ENCODE data around the gene PBX4.

PBX4 gene

DNA sequence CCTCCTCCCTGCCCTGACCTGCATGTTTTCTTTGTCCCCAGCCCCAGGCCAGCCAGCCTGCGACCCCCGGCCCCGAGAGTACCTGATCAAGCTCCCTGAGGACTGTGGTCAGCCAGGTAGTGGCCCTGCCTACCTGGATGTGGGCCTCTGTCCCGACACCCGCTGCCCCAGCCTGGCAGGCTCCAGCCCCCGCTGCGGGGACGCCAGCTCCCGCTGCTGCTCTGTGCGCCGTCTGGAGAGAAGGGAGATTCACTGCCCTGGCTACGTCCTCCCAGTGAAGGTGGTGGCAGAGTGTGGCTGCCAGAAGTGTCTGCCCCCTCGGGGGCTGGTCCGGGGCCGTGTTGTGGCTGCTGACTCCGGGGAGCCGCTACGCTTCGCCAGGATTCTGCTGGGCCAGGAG, 74.8 kb downstream of the PBX4 start:
- CTCF ChIA-PET = interaction anchor here (1.2 kb wide), 1 partner anchor 9 kb away, joined by 6 read pairs; no protein-coding TSS in a partner anchor
- no peaks in the 10 kb centered on the region for H3K9me3 ChIP-seq (ENCODE audit: control insufficient read depth, insufficient read depth, low read depth, low read length)
- H3K4me3 ChIP-seq (ENCODE audit: low read depth, low read length) = no peak overlapping the region
- H3K4me1 ChIP-seq (ENCODE audit: control insufficient read depth, insufficient read depth, low read length) = no peaks in the 10 kb centered on the region; the same call in 1 of the 2 replicates
- no peaks in the 10 kb centered on the region for H3K36me3 ChIP-seq (ENCODE audit: control insufficient read depth in 2 of 2, insufficient read depth in 1 of 2, low read length in 2 of 2)
- POLR2A ChIA-PET = no interaction called here
- TF ChIP-seq, protein P1, sequence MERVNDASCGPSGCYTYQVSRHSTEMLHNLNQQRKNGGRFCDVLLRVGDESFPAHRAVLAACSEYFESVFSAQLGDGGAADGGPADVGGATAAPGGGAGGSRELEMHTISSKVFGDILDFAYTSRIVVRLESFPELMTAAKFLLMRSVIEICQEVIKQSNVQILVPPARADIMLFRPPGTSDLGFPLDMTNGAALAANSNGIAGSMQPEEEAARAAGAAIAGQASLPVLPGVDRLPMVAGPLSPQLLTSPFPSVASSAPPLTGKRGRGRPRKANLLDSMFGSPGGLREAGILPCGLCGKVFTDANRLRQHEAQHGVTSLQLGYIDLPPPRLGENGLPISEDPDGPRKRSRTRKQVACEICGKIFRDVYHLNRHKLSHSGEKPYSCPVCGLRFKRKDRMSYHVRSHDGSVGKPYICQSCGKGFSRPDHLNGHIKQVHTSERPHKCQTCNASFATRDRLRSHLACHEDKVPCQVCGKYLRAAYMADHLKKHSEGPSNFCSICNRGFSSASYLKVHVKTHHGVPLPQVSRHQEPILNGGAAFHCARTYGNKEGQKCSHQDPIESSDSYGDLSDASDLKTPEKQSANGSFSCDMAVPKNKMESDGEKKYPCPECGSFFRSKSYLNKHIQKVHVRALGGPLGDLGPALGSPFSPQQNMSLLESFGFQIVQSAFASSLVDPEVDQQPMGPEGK (tag by site-specific recombination; IDR thresholded peaks at IDR 0.05) = no peak
- H3K27ac ChIP-seq (ENCODE audit: extremely low read depth, low read depth, low read length) = no peak overlapping the region

DNA sequence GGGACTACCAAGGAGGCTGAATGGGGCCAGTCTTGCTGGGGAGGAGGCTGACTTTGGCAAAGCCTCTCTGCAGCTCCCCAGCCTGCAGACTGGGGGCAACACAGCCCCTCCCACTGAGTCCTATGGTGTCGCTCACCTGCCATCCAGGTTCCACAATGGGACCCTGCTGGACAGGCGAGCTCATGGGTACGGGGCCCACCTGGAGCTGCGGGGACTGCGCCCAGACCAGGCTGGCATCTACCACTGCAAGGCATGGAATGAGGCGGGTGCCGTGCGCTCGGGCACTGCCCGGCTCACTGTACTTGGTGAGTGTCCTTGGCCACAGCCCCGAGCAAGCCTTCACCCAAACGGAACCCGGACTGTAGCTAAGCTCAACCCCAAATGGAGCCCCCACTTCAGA, 75.4 kb downstream of the PBX4 start:
- H3K9me3 ChIP-seq (ENCODE audit: control insufficient read depth, insufficient read depth, low read depth, low read length) = no peaks in the 10 kb centered on the region
- H3K36me3 ChIP-seq (ENCODE audit: control insufficient read depth in 2 of 2, insufficient read depth in 1 of 2, low read length in 2 of 2) = no peaks in the 10 kb centered on the region
- TF ChIP-seq ZNF521 (tag by site-specific recombination; IDR thresholded peaks at IDR 0.05) (no peak), ZNF423 (tag by site-specific recombination; IDR thresholded peaks at IDR 0.05) (no peak), ZNF76 (tag by site-specific recombination; IDR thresholded peaks at IDR 0.05; ENCODE audit: borderline replicate concordance, low read depth) (no peak), ZBTB17 (tag by site-specific recombination; IDR thresholded peaks at IDR 0.05) (no peak), ZNF132 (tag by site-specific recombination; IDR thresholded peaks at IDR 0.05; ENCODE audit: borderline replicate concordance) (no peak), ZNF555 (tag by site-specific recombination; conservative IDR thresholded peaks at IDR 0.05) (no peak), ZNF610 (tag by site-specific recombination; IDR thresholded peaks at IDR 0.05; ENCODE audit: borderline replicate concordance) (no peak), ZNF707 (tag by site-specific recombination; IDR thresholded peaks at IDR 0.05) (no peak)
- TF ChIP-seq, protein P2, sequence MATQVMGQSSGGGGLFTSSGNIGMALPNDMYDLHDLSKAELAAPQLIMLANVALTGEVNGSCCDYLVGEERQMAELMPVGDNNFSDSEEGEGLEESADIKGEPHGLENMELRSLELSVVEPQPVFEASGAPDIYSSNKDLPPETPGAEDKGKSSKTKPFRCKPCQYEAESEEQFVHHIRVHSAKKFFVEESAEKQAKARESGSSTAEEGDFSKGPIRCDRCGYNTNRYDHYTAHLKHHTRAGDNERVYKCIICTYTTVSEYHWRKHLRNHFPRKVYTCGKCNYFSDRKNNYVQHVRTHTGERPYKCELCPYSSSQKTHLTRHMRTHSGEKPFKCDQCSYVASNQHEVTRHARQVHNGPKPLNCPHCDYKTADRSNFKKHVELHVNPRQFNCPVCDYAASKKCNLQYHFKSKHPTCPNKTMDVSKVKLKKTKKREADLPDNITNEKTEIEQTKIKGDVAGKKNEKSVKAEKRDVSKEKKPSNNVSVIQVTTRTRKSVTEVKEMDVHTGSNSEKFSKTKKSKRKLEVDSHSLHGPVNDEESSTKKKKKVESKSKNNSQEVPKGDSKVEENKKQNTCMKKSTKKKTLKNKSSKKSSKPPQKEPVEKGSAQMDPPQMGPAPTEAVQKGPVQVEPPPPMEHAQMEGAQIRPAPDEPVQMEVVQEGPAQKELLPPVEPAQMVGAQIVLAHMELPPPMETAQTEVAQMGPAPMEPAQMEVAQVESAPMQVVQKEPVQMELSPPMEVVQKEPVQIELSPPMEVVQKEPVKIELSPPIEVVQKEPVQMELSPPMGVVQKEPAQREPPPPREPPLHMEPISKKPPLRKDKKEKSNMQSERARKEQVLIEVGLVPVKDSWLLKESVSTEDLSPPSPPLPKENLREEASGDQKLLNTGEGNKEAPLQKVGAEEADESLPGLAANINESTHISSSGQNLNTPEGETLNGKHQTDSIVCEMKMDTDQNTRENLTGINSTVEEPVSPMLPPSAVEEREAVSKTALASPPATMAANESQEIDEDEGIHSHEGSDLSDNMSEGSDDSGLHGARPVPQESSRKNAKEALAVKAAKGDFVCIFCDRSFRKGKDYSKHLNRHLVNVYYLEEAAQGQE (tag by site-specific recombination; IDR thresholded peaks at IDR 0.05) = no peak
- TF ChIP-seq, protein P3, sequence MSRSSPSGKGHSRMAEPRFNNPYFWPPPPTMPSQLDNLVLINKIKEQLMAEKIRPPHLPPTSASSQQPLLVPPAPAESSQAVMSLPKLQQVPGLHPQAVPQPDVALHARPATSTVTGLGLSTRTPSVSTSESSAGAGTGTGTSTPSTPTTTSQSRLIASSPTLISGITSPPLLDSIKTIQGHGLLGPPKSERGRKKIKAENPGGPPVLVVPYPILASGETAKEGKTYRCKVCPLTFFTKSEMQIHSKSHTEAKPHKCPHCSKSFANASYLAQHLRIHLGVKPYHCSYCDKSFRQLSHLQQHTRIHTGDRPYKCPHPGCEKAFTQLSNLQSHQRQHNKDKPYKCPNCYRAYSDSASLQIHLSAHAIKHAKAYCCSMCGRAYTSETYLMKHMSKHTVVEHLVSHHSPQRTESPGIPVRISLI (tag by site-specific recombination; IDR thresholded peaks at IDR 0.05) = no peak
- ChIA-PET CTCF (interaction anchor here (1.2 kb wide), 1 partner anchor 10 kb away, joined by 6 read pairs; no protein-coding TSS in a partner anchor), POLR2A (no interaction called here)
- H3K4me1 ChIP-seq (ENCODE audit: control insufficient read depth, insufficient read depth, low read length) = no peaks in the 10 kb centered on the region; the same call in 1 of the 2 replicates
- H3K27ac ChIP-seq (ENCODE audit: extremely low read depth, low read depth, low read length) = no peak overlapping the region
- no peak overlapping the region for H3K4me3 ChIP-seq (ENCODE audit: low read depth, low read length)

DNA sequence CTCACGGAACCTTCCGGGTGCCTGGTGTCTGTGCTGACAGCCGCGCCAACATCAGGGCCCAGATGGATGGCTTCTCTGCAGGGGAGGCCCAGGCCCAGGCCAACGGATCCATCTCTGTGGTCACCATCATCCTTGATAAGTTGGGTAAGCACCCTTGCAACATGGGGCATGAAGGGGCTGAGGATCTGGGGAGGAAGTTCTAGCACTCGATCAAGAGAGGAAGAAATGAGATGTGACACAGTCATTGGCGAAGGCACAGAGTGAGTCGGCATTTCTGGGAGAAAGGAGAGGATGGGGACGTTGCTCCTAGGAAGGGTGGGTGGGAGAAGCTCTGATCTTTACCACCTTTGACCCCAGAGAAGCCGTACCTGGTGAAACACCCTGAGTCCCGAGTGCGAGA, 76.0 kb downstream of the PBX4 start:
- POLR2A ChIA-PET = no interaction called here
- Histone ChIP-seq H3K9me3 (ENCODE audit: control insufficient read depth, insufficient read depth, low read depth, low read length) (no peaks in the 10 kb centered on the region), H3K4me3 (ENCODE audit: low read depth, low read length) (no peak overlapping the region), H3K36me3 (ENCODE audit: control insufficient read depth in 2 of 2, insufficient read depth in 1 of 2, low read length in 2 of 2) (no peaks in the 10 kb centered on the region), H3K4me1 (ENCODE audit: control insufficient read depth, insufficient read depth, low read length) (no peaks in the 10 kb centered on the region; the same call in 1 of the 2 replicates), H3K27ac (ENCODE audit: extremely low read depth, low read depth, low read length) (no peak overlapping the region)
- CTCF ChIA-PET = interaction anchor here (1.2 kb wide), 1 partner anchor 11 kb away, joined by 6 read pairs; no protein-coding TSS in a partner anchor
- no peak for TF ChIP-seq ZNF248 (tag by site-specific recombination; IDR thresholded peaks at IDR 0.05)
- TF ChIP-seq ZFP69B (tag by site-specific recombination; IDR thresholded peaks at IDR 0.05) = no peak
- TF ChIP-seq ZNF146 (tag by site-specific recombination; IDR thresholded peaks at IDR 0.05) = no peak
- no peak for TF ChIP-seq SCRT1 (tag by site-specific recombination; IDR thresholded peaks at IDR 0.05; ENCODE audit: borderline replicate concordance)
- TF ChIP-seq, protein P4, sequence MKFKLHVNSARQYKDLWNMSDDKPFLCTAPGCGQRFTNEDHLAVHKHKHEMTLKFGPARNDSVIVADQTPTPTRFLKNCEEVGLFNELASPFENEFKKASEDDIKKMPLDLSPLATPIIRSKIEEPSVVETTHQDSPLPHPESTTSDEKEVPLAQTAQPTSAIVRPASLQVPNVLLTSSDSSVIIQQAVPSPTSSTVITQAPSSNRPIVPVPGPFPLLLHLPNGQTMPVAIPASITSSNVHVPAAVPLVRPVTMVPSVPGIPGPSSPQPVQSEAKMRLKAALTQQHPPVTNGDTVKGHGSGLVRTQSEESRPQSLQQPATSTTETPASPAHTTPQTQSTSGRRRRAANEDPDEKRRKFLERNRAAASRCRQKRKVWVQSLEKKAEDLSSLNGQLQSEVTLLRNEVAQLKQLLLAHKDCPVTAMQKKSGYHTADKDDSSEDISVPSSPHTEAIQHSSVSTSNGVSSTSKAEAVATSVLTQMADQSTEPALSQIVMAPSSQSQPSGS (tag by site-specific recombination; IDR thresholded peaks at IDR 0.05; ENCODE audit: low read depth) = no peak
- TF ChIP-seq, protein P5, sequence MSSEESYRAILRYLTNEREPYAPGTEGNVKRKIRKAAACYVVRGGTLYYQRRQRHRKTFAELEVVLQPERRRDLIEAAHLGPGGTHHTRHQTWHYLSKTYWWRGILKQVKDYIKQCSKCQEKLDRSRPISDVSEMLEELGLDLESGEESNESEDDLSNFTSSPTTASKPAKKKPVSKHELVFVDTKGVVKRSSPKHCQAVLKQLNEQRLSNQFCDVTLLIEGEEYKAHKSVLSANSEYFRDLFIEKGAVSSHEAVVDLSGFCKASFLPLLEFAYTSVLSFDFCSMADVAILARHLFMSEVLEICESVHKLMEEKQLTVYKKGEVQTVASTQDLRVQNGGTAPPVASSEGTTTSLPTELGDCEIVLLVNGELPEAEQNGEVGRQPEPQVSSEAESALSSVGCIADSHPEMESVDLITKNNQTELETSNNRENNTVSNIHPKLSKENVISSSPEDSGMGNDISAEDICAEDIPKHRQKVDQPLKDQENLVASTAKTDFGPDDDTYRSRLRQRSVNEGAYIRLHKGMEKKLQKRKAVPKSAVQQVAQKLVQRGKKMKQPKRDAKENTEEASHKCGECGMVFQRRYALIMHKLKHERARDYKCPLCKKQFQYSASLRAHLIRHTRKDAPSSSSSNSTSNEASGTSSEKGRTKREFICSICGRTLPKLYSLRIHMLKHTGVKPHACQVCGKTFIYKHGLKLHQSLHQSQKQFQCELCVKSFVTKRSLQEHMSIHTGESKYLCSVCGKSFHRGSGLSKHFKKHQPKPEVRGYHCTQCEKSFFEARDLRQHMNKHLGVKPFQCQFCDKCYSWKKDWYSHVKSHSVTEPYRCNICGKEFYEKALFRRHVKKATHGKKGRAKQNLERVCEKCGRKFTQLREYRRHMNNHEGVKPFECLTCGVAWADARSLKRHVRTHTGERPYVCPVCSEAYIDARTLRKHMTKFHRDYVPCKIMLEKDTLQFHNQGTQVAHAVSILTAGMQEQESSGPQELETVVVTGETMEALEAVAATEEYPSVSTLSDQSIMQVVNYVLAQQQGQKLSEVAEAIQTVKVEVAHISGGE (tag by site-specific recombination; conservative IDR thresholded peaks at IDR 0.05; ENCODE audit: low read depth) = no peak
- TF ChIP-seq, protein P6, sequence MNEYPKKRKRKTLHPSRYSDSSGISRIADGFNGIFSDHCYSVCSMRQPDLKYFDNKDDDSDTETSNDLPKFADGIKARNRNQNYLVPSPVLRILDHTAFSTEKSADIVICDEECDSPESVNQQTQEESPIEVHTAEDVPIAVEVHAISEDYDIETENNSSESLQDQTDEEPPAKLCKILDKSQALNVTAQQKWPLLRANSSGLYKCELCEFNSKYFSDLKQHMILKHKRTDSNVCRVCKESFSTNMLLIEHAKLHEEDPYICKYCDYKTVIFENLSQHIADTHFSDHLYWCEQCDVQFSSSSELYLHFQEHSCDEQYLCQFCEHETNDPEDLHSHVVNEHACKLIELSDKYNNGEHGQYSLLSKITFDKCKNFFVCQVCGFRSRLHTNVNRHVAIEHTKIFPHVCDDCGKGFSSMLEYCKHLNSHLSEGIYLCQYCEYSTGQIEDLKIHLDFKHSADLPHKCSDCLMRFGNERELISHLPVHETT (tag by site-specific recombination; IDR thresholded peaks at IDR 0.05) = no peak
